ENCODE data around the gene CYP19A1. TPM values are rescaled to one million over a fixed set of nuclear protein-coding genes. Genes with fewer than 3 reads are reported as not detected.

Gene CYP19A1
- total and polyA plus RNA-seq, 2 experiments from 2014 or later = 1.4 to 35.4 TPM

DNA sequence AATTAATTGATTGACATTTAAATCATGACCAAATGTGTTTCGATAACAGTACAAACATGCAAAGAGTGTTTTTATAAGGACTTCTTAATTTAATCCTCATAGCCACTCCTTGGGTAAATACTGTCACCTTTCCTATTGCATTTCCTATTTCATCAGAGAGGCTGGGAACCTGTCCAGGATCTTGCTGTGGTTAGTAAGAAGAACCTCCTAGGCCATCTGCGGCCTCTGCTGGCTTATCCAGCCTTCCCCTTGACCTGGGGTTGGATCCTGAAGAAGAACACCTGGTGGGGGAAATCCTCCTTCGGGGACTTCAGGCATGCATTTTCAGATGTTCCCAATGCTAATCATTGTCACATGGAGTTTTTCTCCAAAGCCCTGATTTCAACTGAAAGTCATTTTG, 28.5 kb upstream of the CYP19A1 start:
- 76% methylated on average over 3 of the region's 3 CpGs for WGBS (ENCODE audit: low lambda C conversion rate, missing lambda C conversion rate)
- Histone ChIP-seq H2AFZ (no peak overlapping the region), H3K4me2 (peak overlapping the region; percentile 36), H3K79me2 (no peaks in the 10 kb centered on the region), H3K27me3 (no peaks in the 10 kb centered on the region), H3K9me3 (ENCODE audit: low read depth) (no peaks in the 10 kb centered on the region), H3K36me3 (replicated peaks; ENCODE audit: insufficient read depth, low read depth) (no peaks in the 10 kb centered on the region), H3K9me2 (replicated peaks; ENCODE audit: insufficient read depth) (no peaks in the 10 kb centered on the region), H3K4me1 (ENCODE audit: insufficient read depth) (peaks cover 38% of the 10 kb centered on the region), H3K4me3 (no peak overlapping the region), H4K20me1 (ENCODE audit: insufficient read depth, poor library complexity, severe bottlenecking) (no peaks in the 10 kb centered on the region), H3K27ac (peak overlapping the region; percentile 91)
- no peak for TF ChIP-seq EZH2 (IDR thresholded peaks at IDR 0.05; ENCODE audit: borderline replicate concordance)
- TF ChIP-seq EZH2phosphoT487 (IDR thresholded peaks at IDR 0.05; ENCODE audit: low read depth, severe bottlenecking, unreplicated experiment) = no peak
- TF ChIP-seq, protein P1, sequence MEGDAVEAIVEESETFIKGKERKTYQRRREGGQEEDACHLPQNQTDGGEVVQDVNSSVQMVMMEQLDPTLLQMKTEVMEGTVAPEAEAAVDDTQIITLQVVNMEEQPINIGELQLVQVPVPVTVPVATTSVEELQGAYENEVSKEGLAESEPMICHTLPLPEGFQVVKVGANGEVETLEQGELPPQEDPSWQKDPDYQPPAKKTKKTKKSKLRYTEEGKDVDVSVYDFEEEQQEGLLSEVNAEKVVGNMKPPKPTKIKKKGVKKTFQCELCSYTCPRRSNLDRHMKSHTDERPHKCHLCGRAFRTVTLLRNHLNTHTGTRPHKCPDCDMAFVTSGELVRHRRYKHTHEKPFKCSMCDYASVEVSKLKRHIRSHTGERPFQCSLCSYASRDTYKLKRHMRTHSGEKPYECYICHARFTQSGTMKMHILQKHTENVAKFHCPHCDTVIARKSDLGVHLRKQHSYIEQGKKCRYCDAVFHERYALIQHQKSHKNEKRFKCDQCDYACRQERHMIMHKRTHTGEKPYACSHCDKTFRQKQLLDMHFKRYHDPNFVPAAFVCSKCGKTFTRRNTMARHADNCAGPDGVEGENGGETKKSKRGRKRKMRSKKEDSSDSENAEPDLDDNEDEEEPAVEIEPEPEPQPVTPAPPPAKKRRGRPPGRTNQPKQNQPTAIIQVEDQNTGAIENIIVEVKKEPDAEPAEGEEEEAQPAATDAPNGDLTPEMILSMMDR (IDR thresholded peaks at IDR 0.05; ENCODE audit: poor library complexity) = no peak
- peak; percentile 47 for DNase-seq (ENCODE audit: low spot score)

DNA sequence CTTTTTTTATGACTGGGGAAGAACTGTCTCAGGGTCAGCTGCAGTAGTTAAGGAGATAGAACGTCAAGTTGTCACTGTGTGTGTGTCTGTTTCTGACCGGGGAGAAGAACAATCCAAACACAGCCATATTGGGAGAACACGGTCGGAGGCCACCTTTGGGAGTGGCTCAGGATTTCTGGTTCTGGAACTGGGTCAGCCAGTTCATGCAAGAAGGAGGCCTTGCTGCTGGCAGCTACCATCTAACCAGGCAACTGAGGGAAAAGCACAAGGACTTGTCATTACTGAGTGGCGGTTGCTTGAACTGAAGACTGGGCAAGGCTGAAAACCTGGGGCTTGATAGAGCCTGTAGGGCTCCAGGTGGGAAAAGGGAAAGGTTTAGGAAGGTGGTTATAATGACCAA, 27.7 kb upstream of the CYP19A1 start:
- no peak for DNase-seq (ENCODE audit: low spot score)
- TF ChIP-seq EZH2 (IDR thresholded peaks at IDR 0.05; ENCODE audit: borderline replicate concordance) (no peak), EZH2phosphoT487 (IDR thresholded peaks at IDR 0.05; ENCODE audit: low read depth, severe bottlenecking, unreplicated experiment) (no peak)
- TF ChIP-seq, protein P1 (IDR thresholded peaks at IDR 0.05; ENCODE audit: poor library complexity) = no peak

DNA sequence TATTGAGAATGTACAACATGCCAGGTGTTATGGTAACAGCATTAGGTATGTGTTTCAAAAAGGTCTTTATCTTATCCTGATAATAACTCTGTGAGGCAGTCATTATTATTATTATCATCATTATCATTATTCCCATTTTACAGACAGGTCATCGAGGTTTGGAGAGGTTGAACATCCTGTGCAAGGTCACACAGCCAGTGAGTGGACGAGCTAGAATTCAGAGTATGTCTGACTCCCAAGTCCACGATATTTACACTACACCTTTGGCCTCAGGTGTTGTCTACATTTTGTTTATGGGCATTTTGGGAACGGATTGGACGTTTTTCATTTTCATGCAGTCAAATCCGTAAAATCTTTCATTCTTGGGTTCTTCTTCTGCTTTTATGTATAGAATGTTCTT, 27.0 kb upstream of the CYP19A1 start:
- Histone ChIP-seq H3K4me3 (no peak overlapping the region), H3K27me3 (no peaks in the 10 kb centered on the region), H2AFZ (no peak overlapping the region), H4K20me1 (ENCODE audit: insufficient read depth, poor library complexity, severe bottlenecking) (no peaks in the 10 kb centered on the region), H3K27ac (no peak overlapping the region), H3K9me2 (replicated peaks; ENCODE audit: insufficient read depth) (no peaks in the 10 kb centered on the region), H3K4me2 (no peak overlapping the region), H3K4me1 (ENCODE audit: insufficient read depth) (peaks cover 38% of the 10 kb centered on the region), H3K9me3 (ENCODE audit: low read depth) (no peaks in the 10 kb centered on the region), H3K79me2 (no peaks in the 10 kb centered on the region), H3K36me3 (replicated peaks; ENCODE audit: insufficient read depth, low read depth) (no peaks in the 10 kb centered on the region)
- DNase-seq (ENCODE audit: low spot score) = no peak
- TF ChIP-seq EZH2 (IDR thresholded peaks at IDR 0.05; ENCODE audit: borderline replicate concordance) (no peak), EZH2phosphoT487 (IDR thresholded peaks at IDR 0.05; ENCODE audit: low read depth, severe bottlenecking, unreplicated experiment) (no peak)
- TF ChIP-seq, protein P1 (IDR thresholded peaks at IDR 0.05; ENCODE audit: poor library complexity) = no peak
- 91% methylated on average over 6 of the region's 6 CpGs for WGBS (ENCODE audit: low lambda C conversion rate, missing lambda C conversion rate)

More for the DNA sequence above, 27.7 kb upstream of the CYP19A1 start:
- H3K27ac ChIP-seq = peak overlapping the region; percentile 91
- no peaks in the 10 kb centered on the region for H3K9me3 ChIP-seq (ENCODE audit: low read depth)
- no peaks in the 10 kb centered on the region for H3K27me3 ChIP-seq
- H3K36me3 ChIP-seq (replicated peaks; ENCODE audit: insufficient read depth, low read depth) = no peaks in the 10 kb centered on the region
- no peak overlapping the region for H3K4me2 ChIP-seq
- no peaks in the 10 kb centered on the region for H3K79me2 ChIP-seq
- no peak overlapping the region for H3K4me3 ChIP-seq
- peaks cover 38% of the 10 kb centered on the region for H3K4me1 ChIP-seq (ENCODE audit: insufficient read depth)
- H4K20me1 ChIP-seq (ENCODE audit: insufficient read depth, poor library complexity, severe bottlenecking) = no peaks in the 10 kb centered on the region
- 73% methylated on average over 5 of the region's 5 CpGs for WGBS (ENCODE audit: low lambda C conversion rate, missing lambda C conversion rate)
- no peak overlapping the region for H2AFZ ChIP-seq
- no peaks in the 10 kb centered on the region for H3K9me2 ChIP-seq (replicated peaks; ENCODE audit: insufficient read depth)

DNA sequence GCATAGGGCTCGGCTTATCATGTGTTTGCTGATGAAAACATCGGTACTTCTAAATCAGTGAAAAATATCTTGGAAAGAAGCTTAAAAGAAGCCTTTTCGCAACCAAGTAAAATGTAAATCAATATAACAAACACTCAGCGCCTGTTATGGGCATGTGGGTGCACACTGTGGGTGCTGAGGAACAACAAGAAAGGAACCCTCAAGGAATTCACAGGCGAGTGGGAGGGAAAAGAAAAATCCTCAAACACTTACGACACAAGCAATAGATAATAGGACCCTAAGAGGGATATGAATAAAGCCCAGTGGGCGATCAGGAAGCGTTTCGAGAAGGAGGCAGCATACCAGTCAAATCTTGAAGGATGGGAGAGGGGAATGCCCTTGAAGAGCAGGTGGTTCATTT, 25.0 kb upstream of the CYP19A1 start:
- Histone ChIP-seq H3K79me2 (no peaks in the 10 kb centered on the region), H3K4me1 (ENCODE audit: insufficient read depth) (peaks cover 24% of the 10 kb centered on the region), H3K27me3 (no peaks in the 10 kb centered on the region), H3K4me3 (no peak overlapping the region), H3K36me3 (replicated peaks; ENCODE audit: insufficient read depth, low read depth) (no peaks in the 10 kb centered on the region), H3K9me2 (replicated peaks; ENCODE audit: insufficient read depth) (no peaks in the 10 kb centered on the region), H3K27ac (no peak overlapping the region), H4K20me1 (ENCODE audit: insufficient read depth, poor library complexity, severe bottlenecking) (no peaks in the 10 kb centered on the region), H2AFZ (no peak overlapping the region), H3K4me2 (no peak overlapping the region), H3K9me3 (ENCODE audit: low read depth) (no peaks in the 10 kb centered on the region)
- 82% methylated on average over 9 of the region's 9 CpGs for WGBS (ENCODE audit: low lambda C conversion rate, missing lambda C conversion rate)
- TF ChIP-seq, protein P1 (IDR thresholded peaks at IDR 0.05; ENCODE audit: poor library complexity) = no peak
- TF ChIP-seq EZH2phosphoT487 (IDR thresholded peaks at IDR 0.05; ENCODE audit: low read depth, severe bottlenecking, unreplicated experiment) = no peak
- TF ChIP-seq EZH2 (IDR thresholded peaks at IDR 0.05; ENCODE audit: borderline replicate concordance) = no peak
- no peak for DNase-seq (ENCODE audit: low spot score)
